ENCODE measurements around the gene ZBTB20.

DNA sequence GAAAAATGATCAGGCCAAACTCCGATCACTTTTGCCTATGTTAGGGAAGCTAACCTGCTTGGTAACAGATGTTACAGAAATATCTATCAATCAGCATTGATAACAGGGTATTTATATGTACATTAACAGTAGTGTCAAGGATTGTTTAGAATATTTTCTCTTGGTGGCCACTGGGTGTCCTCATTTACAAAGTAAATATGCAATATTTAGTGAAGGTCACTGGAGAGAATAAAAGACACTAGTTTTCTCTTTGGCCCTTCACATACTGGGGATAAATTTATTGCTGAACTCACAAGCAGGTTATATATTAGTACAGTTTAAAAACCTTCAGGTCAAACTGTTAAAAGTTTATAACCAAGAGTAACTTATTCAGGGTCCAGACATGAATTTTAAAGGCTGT lies 784.3 kb downstream of the ZBTB20 start:
- TF ChIP-seq ZNF384 (IDR thresholded peaks at IDR 0.05; ENCODE audit: borderline replicate concordance, low read depth, low read length) (no peak), TBL1XR1 (IDR thresholded peaks at IDR 0.05; ENCODE audit: low read depth, low read length) (no peak), HDAC6 (IDR thresholded peaks at IDR 0.05; ENCODE audit: unreplicated experiment) (no peak), JUND (IDR thresholded peaks at IDR 0.05; ENCODE audit: low read depth, low read length) (no peak)
